HG02885 (cell line): ENCODE data around the gene ZCCHC24.

Experiments used
- ATAC-seq: cut with Tn5 transposase; IDR thresholded peaks from one replicate; pipeline ENCODE4 v1.9.1; 2021; ENCODE audit warnings: mild to moderate bottlenecking; ENCODE audit not compliant: unreplicated experiment, poor library complexity

Gene ZCCHC24

GRCh38 chr10:79434223-79434687 lies 11.2 kb downstream of the ZCCHC24 start:
- no peak for ATAC-seq

DNA sequence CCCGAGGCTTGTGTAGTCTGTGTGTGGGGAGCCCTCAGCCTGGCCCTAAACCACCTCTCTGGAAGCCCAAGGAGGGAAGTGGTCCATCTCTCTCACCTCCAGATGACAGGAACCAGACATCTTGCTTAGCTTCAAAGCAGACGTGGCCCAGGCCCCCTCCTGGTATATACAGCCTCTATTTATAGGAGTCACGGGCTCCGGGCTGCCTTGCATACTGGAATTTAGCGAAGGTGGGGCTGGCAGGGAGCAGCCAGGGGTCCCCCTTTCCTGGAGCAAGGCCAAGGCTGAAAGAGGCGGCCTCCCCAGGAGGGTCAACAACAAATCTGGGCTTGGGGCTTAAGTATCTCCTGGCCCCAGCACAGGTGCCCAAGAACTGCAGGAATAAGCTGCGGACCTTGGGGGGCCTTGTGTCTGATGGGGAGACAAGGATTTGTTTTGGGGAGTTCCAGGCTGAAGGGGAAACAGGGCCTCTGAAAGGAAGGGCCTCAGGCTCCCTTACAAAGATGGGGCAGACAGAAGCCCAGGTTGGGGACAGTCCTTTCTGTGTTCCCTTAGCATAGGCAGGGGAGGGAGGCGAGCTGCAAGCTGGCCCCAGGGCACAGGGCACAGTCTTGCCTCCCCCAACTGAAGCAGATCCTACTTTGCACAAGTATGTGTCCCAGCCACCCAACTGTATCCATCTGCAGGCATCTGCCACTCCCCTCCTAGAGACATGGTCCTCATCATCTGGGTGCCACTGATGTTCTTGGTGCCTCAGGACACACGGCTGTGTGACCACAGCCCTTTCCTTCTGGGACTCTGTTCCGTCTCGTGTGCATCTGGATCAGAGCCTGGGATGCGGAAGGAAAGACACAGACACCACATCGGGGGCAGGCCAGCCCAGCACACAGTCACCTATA lies 11.9 kb downstream of the ZCCHC24 start:
- ATAC-seq = no peak

GRCh38 chr10:79431891-79432831 lies 13.3 kb downstream of the ZCCHC24 start:
- no peak for ATAC-seq

DNA sequence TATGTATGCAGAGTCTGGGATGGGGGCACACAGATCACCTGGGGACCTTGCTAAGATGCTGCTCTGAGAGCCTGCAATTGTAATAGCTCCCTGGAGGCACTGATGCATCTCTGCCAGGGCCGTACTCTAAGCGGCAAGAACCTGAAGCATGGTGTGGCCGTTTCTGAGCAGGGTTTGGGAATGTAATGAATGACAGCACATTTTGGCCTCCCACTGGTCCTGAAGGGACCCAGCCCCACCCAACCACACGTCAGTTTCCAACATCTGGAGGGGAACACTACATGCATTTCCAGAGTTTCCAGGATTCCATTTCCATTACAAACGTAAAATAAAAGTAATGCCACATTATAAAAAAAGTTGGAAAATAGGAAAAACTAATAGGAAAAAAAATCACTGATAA lies 14.0 kb downstream of the ZCCHC24 start:
- no peak for ATAC-seq

DNA sequence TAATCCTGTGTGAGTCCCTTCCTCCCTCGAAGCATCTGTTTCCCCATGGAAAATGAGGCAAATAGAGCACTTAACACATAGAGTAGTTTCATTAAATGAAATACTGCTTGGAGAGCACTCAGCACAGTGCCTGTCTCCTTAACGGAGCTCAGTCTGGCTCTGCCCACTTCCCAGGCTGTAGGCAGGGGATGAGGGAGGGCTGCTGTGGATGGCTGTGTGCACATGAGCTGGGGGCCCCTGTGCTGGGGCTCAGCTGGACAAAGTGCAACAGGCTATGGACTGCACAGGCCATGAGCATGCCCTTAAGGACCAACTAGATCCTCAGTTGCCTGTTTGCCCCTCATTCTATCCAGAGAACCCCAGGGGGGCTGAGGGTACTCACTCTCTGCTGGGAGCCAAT lies 14.5 kb downstream of the ZCCHC24 start:
- ATAC-seq = no peak

DNA sequence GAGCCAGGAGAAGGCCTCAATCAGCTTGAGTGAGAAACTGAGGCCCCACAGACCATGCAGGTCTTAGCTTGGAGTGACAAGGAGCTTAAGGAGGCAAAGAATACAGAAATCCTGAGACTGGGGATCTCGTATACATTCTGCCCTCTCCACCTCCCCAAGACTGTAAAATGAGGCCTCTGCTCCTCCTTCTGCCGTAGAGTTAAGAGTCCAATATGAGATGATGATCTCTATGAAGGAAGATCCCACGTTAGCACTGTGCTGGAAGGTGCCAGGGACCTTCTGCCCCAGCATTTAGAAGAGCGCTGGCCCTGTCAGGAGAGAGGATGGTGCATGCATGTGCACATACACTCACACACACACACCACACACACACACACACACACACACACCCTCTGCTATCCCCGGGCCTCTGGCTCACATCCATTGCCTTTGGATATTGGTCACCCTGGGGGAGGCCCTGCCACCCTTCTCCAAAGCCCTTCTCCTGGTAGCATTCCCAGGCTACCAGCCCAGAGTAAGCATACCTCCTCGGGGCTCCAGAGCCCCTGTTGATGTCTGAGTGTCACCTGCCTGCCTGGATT lies 15.0 kb downstream of the ZCCHC24 start:
- no peak for ATAC-seq

DNA sequence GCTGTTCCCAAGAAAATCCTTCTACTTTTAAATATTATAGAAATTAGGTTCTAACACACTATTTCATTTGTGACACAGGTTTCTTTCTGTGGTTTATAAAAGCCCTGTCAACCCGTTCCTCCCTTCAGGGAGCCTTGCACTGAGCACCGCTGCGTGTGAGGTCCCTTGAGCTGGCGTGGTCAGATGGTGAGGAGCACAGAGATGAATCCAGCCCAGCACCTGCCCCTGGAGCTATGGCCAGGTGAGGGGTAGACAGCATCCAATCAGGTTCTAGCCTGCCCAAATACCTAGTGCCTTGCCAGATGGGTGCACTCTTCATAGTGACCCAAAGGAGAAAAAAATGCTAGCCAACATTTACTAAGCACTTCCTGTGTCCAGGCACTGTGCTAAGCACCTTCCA lies 15.7 kb downstream of the ZCCHC24 start:
- no peak for ATAC-seq

GRCh38 chr10:79427965-79428364 lies 17.5 kb downstream of the ZCCHC24 start:
- ATAC-seq = no peak

GRCh38 chr10:79425074-79425532 lies 20.3 kb downstream of the ZCCHC24 start:
- ATAC-seq = no peak

DNA sequence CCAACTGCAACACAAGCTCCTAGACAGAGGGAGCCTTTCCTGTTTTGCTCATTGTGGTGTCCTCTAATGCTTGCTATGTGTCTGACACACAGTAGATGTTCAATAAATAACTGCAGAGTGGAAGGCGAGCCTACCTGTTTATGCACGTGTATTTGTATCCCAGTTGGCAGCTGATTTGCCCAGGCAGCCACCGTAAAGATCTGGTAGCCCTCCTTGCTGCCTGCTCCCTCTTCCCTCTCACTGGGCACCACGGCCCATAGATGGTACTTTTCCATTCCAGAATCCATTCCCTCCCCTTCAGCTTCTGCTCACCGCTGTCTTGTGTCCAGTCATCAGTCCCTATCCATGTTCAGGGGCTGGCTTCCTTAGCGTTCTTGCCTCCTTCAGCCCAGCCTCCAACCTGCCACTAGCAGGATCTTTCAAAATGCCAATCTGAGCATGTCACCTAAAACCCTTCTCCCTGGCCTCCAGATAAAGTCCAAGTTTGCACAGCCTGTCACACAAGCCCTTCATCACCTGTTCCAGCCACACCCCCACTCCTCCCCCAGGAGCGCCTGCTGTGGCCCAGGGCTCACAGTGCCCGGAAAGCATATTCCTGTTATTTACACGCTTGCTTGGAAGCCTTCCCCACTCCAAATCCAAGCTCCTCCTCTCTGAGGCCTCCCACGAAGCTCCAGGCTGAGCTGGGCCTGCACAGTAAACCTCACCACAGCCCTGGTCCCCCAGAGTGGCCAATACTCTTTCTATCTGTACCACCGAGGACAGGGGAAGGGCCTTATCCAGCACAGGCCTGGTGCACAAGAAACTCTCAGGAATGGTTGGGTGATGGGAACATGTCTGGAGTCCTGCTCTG lies 21.0 kb downstream of the ZCCHC24 start:
- ATAC-seq = no peak

GRCh38 chr10:79422178-79422892 lies 23.1 kb downstream of the ZCCHC24 start:
- no peak for ATAC-seq

DNA sequence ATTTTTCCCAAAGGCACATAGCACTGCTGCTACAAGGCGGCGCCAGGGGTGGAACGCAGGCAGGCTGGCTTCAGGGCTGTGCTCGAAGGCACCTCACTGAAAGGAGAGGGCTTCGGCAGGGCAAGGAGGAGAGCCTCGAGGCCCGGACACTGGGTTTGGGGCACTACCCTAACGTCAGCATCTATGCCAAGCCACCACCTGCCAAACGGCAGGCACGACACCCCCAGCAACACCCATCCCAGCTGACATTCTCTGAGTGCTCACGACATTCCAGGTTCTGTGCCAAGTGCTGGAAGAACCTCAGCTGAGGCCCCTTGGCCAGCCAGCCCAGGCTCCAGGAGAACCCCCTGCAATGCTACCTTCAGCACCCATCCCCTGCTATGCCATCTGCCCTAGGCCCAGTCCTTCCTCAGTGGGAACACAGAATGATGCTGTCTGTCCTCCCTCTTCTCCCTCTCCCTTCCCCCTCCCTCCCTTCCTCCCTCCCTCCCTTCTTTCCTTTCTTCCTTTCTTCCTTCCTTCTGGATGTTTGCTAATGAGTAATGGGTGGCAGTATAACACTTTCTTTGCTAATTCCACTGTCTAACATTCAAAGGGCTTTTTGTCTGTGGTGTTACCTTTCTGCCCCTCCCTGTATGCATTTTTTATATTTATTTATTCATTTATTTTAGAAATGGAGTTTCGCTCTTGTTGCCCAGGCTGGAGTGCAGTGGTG lies 24.3 kb downstream of the ZCCHC24 start:
- ATAC-seq = no peak

DNA sequence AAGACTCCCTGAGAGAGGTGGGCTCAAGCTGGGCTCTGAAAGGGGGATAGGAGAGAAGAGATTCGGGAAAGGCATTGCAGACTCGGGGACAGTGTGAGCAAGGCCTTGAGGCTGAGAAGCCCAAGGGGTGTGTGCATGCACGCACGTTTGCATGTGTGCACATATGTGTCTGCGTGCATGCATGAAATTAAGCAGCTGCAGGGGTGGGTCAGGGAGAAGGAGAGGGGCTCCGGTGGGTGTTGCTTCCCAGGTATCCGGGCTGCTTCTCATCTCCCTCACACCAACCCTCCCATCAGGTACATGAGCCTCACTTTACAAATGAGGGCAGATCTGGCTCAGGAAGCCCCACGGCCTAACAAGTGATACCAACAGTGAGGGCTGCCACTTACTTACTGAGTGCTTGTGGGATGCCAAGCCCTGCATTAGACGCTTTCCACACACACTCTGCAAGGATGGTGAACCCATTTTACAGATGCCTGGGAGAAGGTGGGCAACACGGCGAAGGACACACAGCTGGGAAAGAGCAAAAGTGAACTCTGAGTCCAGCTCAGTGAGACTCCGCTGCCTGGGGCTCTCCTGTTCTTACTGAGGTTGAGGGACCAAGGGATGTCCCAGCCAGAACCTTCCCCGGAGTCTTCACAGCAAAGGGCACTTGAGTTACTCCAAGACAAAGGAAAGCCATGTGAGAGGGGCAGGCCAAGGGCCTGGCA lies 26.4 kb downstream of the ZCCHC24 start:
- ATAC-seq = no peak

DNA sequence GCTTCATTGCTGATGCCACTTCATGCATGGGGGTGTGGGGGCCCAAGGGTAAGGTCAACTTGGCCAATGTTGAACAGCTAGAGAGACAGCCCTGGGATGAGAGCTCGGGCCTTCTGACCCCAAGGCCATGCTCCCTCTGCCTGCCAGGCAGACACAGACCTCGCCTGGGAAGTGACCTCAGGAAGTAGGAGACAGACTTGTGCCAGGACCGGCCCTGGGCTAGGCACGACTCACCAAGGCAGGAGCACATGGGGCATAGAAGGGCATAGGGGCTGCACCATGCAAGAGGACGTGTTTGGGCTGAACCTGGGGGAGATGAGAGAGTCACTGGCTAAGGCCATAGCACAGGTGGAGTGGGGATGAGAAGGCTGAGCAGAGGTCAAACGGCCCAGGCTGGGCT lies 27.1 kb downstream of the ZCCHC24 start:
- ATAC-seq = no peak

- ATAC-seq = no peak
These were observed 27.7 kb downstream of the ZCCHC24 start for GRCh38 chr10:79417731-79418130.

GRCh38 chr10:79417266-79417665 lies 28.2 kb downstream of the ZCCHC24 start:
- ATAC-seq = no peak

DNA sequence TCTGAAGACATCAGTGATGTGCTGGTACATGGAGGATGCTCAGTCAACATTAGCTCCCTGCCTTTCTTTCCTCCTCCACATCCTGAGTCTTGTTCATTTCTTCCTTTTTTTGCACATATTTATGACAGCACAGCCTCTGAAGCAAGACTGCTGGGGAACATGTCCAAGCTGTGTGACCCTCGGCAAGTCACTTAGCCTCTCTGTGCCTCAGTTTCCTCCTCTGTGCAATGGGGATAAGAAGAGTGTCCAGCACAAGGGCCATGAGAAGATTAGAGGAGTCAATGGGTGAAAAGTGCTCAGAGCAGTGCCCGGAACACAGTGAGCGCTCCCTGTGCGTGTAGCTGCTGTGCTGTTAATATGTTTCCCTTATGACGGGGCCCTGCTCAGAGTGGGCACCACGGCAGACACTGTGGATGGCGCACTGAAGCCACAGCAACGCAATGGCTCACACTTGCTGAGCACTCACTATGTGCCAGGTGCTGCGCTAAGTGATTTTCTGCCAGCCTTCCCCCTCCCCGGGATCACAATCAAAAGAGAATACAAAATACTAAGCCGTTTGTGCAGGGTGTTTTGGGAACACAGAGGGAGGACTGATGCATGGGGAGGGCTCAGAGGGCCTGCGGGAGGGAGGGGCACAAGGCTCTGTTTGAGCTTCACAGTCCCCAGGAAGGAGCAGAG lies 28.7 kb downstream of the ZCCHC24 start:
- no peak for ATAC-seq
